ENCODE data around the gene CEP78. TPM values are rescaled to one million over a fixed set of nuclear protein-coding genes. Genes with fewer than 3 reads are reported as not detected.
A peak's percentile ranks its signal among the peaks of the same experiment; 100 is the strongest.
"Not testable (repeated sequence)": the region's sequence is repeated elsewhere in the genome, so short reads cannot be mapped to it uniquely, and the experiment has no call there.

Gene CEP78
- total and polyA plus RNA-seq, 10 donors = 7.1 to 20.1 (median 16.2) TPM

DNA sequence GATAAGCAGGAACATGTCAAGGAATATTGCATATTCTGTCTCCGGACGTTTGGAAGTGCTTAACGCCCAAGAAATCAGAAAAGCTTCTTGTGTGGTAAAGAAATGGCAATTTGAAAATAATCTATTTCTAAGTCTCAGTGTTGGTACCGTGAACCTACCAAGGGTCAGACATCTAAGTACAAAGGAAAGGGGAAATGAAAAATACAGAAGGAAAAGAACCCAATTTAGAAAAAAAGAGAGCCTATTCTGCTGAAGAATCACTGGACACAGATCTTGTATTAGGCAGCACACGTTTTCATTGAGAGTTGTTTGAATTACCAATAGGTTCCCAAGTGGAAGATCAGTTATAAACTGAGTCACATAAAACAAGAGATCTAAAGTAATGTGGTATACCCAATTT lies 46.9 kb upstream of the CEP78 start:
- TF ChIP-seq POLR2A (IDR thresholded peaks at IDR 0.05) = no peak
- TF ChIP-seq, protein P1, sequence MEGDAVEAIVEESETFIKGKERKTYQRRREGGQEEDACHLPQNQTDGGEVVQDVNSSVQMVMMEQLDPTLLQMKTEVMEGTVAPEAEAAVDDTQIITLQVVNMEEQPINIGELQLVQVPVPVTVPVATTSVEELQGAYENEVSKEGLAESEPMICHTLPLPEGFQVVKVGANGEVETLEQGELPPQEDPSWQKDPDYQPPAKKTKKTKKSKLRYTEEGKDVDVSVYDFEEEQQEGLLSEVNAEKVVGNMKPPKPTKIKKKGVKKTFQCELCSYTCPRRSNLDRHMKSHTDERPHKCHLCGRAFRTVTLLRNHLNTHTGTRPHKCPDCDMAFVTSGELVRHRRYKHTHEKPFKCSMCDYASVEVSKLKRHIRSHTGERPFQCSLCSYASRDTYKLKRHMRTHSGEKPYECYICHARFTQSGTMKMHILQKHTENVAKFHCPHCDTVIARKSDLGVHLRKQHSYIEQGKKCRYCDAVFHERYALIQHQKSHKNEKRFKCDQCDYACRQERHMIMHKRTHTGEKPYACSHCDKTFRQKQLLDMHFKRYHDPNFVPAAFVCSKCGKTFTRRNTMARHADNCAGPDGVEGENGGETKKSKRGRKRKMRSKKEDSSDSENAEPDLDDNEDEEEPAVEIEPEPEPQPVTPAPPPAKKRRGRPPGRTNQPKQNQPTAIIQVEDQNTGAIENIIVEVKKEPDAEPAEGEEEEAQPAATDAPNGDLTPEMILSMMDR (IDR thresholded peaks at IDR 0.05 in 8 of 11, conservative IDR thresholded peaks at IDR 0.05 in 3 of 11) = no peak
- TF ChIP-seq POLR2AphosphoS5 (IDR thresholded peaks at IDR 0.05) = no peak
- Histone ChIP-seq H3K4me1 (peaks cover 0 to 19% (median 2%) of the 10 kb centered on the region in 6 donors), H3K36me3 (no peaks in the 10 kb centered on the region), H3K9me3 (no peaks in the 10 kb centered on the region), H3K27me3 (replicated peaks in 1 of 7) (no peaks in the 10 kb centered on the region), H3K4me3 (no peak overlapping the region), H3K27ac (no peak overlapping the region)
- DNase-seq = no peak
- 78 to 83% (median 80%) methylated on average over 5 of the region's 5 CpGs for WGBS, 5 donors
- intact Hi-C loops (cut with DNase I; ENCODE audit: low total_unique reads) = no loop called here

DNA sequence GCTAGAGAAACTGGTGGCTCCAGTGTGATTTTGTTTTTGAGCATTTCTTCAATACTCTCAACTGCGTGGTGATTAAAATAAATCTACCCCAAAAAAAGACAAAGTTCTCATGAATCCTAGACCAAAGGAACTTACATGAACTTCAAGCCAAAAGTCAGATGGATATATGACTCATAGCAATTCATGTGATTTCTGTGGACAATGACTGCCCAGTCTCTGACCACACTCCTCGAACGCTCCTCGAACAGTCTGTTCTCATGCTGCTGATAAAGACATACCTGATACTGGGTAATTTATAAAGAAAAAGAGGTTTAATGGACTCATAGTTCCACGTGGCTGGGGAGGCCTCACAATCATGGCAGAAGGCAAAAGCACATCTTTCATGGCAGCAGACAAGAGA lies 46.4 kb upstream of the CEP78 start:
- Histone ChIP-seq H3K4me1 (peaks cover 0 to 19% (median 2%) of the 10 kb centered on the region in 6 donors), H3K4me3 (no peak overlapping the region), H3K27me3 (replicated peaks in 1 of 7) (no peaks in the 10 kb centered on the region), H3K9me3 (no peaks in the 10 kb centered on the region), H3K27ac (no peak overlapping the region), H3K36me3 (no peaks in the 10 kb centered on the region)
- WGBS, 5 donors = 78 to 87% (median 83%) methylated on average over 5 of the region's 5 CpGs
- intact Hi-C loops (cut with DNase I; ENCODE audit: low total_unique reads) = no loop called here
- DNase-seq = no peak
- TF ChIP-seq POLR2A (IDR thresholded peaks at IDR 0.05) (no peak), POLR2AphosphoS5 (IDR thresholded peaks at IDR 0.05) (no peak)
- TF ChIP-seq, protein P1 (IDR thresholded peaks at IDR 0.05 in 8 of 11, conservative IDR thresholded peaks at IDR 0.05 in 3 of 11) = no peak

- H3K27ac ChIP-seq = no peak overlapping the region
- no peaks in the 10 kb centered on the region for H3K36me3 ChIP-seq
- peaks cover 0 to 39% (median 10%) of the 10 kb centered on the region in 6 donors for H3K4me1 ChIP-seq
- intact Hi-C loops (cut with DNase I; ENCODE audit: low total_unique reads) = no loop called here
- TF ChIP-seq POLR2AphosphoS5 (IDR thresholded peaks at IDR 0.05) = no peak
- TF ChIP-seq POLR2A (IDR thresholded peaks at IDR 0.05) = no peak
- TF ChIP-seq, protein P1 (IDR thresholded peaks at IDR 0.05 in 8 of 11, conservative IDR thresholded peaks at IDR 0.05 in 3 of 11) = no peak
- no peak overlapping the region for H3K4me3 ChIP-seq
- H3K9me3 ChIP-seq = no peaks in the 10 kb centered on the region
- no peaks in the 10 kb centered on the region for H3K27me3 ChIP-seq (replicated peaks in 1 of 7)
- no peak for DNase-seq
Measured at GRCh38 chr9:78191931-78192330, 43.9 kb upstream of the CEP78 start.

DNA sequence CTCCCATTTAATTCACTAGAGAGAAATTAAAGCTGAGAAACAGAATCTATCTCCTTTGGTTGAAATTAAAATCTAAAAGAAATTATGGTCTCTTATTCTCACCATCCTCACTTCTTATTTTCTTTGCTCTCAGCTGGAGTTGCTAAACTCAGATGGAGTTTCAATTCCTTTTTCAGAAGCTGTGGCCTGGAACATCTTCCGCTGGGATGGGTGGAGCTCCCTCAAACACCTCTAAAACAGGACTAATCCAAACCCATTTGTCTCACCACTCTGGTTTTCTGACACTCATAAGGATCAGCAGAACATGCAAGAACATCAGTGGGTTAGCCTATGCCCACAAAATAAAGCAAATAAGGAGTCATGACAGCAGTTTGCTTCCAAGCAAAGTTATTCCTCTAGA lies 39.6 kb upstream of the CEP78 start:
- DNase-seq = no peak
- WGBS, 5 donors = 56 to 74% (median 59%) methylated on average over 1 of the region's 1 CpG
- intact Hi-C loops (cut with DNase I; ENCODE audit: low total_unique reads) = no loop called here

DNA sequence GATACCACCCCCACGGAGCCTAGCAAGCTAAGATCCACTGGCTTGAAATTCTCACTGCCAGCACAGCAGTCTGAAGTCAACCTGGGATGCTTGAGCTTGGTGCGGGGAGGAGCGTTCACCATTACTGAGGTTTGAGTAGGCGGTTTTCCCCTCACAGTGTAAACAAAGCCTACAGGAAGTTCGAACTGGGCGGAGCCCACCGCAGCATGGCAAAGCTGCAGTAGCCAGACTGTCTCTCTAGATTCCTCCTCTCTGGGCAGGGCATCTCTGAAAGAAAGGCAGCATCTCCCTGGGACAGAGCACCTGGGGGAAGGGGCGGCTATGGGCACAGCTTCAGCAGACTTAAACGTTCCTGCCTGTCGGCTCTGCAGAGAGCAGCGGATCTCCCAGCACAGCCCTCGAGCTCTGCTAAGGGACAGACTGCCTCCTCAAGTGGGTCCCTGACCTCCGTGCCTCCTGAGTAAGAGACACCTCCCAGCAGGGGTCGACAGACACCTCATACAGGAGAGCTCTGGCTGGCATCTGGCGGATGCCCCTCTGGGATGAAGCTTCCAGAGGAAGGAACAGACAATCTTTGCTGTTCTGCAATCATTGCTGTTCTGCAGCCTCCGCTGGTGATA lies 34.6 kb upstream of the CEP78 start:
- H3K27ac ChIP-seq = peak overlapping the region in 5 of 8 donors; percentile 15 to 80 (median 58)
- peaks cover 0 to 38% (median 10%) of the 10 kb centered on the region in 8 donors for H3K9me3 ChIP-seq
- intact Hi-C loops (cut with DNase I; ENCODE audit: low total_unique reads); H3K27me3 ChIP-seq (replicated peaks in 1 of 7); H3K36me3 ChIP-seq: not testable (repeated sequence)
- WGBS, 5 donors = 30 to 46% (median 34%) methylated on average over 13 to 16 of the region's 16 CpGs
- peak; percentile 93 for DNase-seq
- H3K4me3 ChIP-seq = peak overlapping the region in 2 of 8 donors; percentile 7 to 52
- H3K4me1 ChIP-seq = peaks cover 0 to 27% (median 17%) of the 10 kb centered on the region in 6 donors

More for the DNA sequence above, 39.6 kb upstream of the CEP78 start:
- H3K4me3 ChIP-seq = no peak overlapping the region
- peaks cover 0 to 31% (median 16%) of the 10 kb centered on the region in 6 donors for H3K4me1 ChIP-seq
- no peaks in the 10 kb centered on the region for H3K27me3 ChIP-seq (replicated peaks in 1 of 7)
- TF ChIP-seq, protein P1 (IDR thresholded peaks at IDR 0.05 in 8 of 11, conservative IDR thresholded peaks at IDR 0.05 in 3 of 11) = no peak
- TF ChIP-seq POLR2A (IDR thresholded peaks at IDR 0.05) (no peak), POLR2AphosphoS5 (IDR thresholded peaks at IDR 0.05) (no peak)
- H3K9me3 ChIP-seq = no peaks in the 10 kb centered on the region
- no peak overlapping the region for H3K27ac ChIP-seq
- H3K36me3 ChIP-seq = no peaks in the 10 kb centered on the region
